H9 (cell line): Measurements from ENCODE around the gene IDH2. TPM values are rescaled to one million over a fixed set of nuclear protein-coding genes. Genes with fewer than 3 reads are reported as not detected.

Experiments
- DNase-seq: peaks from one replicate; pipeline ENCODE4 v3.0.0-alpha.2; 2017
- H2AFZ ChIP-seq: one replicate; pipeline ENCODE4 v1.6.1; 2013; ENCODE audit warnings: mild to moderate bottlenecking, low read length, control low read depth, moderate library complexity
- H2AK5ac ChIP-seq: 2 replicates; pipeline ENCODE4 v1.6.1; 2013; ENCODE audit warnings: low read length, control low read depth, mixed read lengths; ENCODE audit not compliant: insufficient read length
- H2BK120ac ChIP-seq: one replicate; pipeline ENCODE4 v1.6.1; 2013; ENCODE audit warnings: low read depth, mild to moderate bottlenecking, low read length, control low read depth, inconsistent platforms; ENCODE audit not compliant: poor library complexity, severe bottlenecking
- H2BK12ac ChIP-seq: 2 replicates; pipeline ENCODE4 v1.6.1; 2013; ENCODE audit warnings: low read length, control low read depth, mixed read lengths, low read depth; ENCODE audit not compliant: insufficient read length
- H2BK15ac ChIP-seq: 2 replicates; pipeline ENCODE4 v1.6.1; 2013; ENCODE audit warnings: low read depth, low read length, control low read depth
- H2BK20ac ChIP-seq: one replicate; pipeline ENCODE4 v1.6.1; 2013; ENCODE audit warnings: low read depth, mild to moderate bottlenecking, low read length, control low read depth, inconsistent platforms; ENCODE audit not compliant: poor library complexity, severe bottlenecking
- H2BK5ac ChIP-seq: 2 replicates; pipeline ENCODE4 v1.6.1; 2013; ENCODE audit warnings: low read length, control low read depth, mixed read lengths; ENCODE audit not compliant: insufficient read length
- H3K14ac ChIP-seq: 2 replicates; pipeline ENCODE4 v1.6.1; 2013; ENCODE audit warnings: low read length, control low read depth; ENCODE audit not compliant: insufficient read depth
- H3K18ac ChIP-seq: 2 replicates; pipeline ENCODE4 v1.6.1; 2013; ENCODE audit warnings: low read depth, mild to moderate bottlenecking, mixed read lengths, low read length, control low read depth; ENCODE audit not compliant: insufficient read length
- H3K23ac ChIP-seq: 2 replicates; pipeline ENCODE4 v1.6.1; 2013; ENCODE audit warnings: low read length, control low read depth, mixed read lengths, low read depth; ENCODE audit not compliant: insufficient read length
- H3K23me2 ChIP-seq: 2 replicates; pipeline ENCODE4 v1.6.1; 2013; ENCODE audit warnings: low read depth, mild to moderate bottlenecking, mixed read lengths, low read length, control low read depth; ENCODE audit not compliant: insufficient read length, poor library complexity, severe bottlenecking
- H3K27ac ChIP-seq: 2 replicates; pipeline ENCODE4 v1.5.1; 2013; ENCODE audit warnings: low read length, control low read depth, mixed read lengths, low read depth; ENCODE audit not compliant: insufficient read length
- H3K27me3 ChIP-seq: 2 replicates; pipeline ENCODE4 v1.6.1; 2013; ENCODE audit warnings: low read length, control low read depth, inconsistent platforms; ENCODE audit not compliant: insufficient read depth
- H3K4ac ChIP-seq: 2 replicates; pipeline ENCODE4 v1.6.1; 2013; ENCODE audit warnings: low read depth, mild to moderate bottlenecking, control low read depth, inconsistent platforms, low read length, moderate library complexity
- H3K4me1 ChIP-seq: 2 replicates; pipeline ENCODE4 v1.6.1; 2013; ENCODE audit warnings: low read length, control low read depth, inconsistent platforms; ENCODE audit not compliant: insufficient read depth
- H3K4me2 ChIP-seq: 2 replicates; pipeline ENCODE4 v1.6.1; 2013; ENCODE audit warnings: low read length, control low read depth, mixed read lengths; ENCODE audit not compliant: insufficient read length, insufficient read depth
- H3K56ac ChIP-seq: 2 replicates; pipeline ENCODE4 v1.6.1; 2013; ENCODE audit warnings: low read depth, mild to moderate bottlenecking, mixed read lengths, low read length, control low read depth; ENCODE audit not compliant: insufficient read length
- H3K79me1 ChIP-seq: 2 replicates; pipeline ENCODE4 v1.6.1; 2013; ENCODE audit warnings: low read depth, mild to moderate bottlenecking, moderate library complexity, low read length, control low read depth, inconsistent platforms; ENCODE audit not compliant: insufficient read depth, poor library complexity, severe bottlenecking
- H3K79me2 ChIP-seq: 2 replicates; pipeline ENCODE4 v1.6.1; 2013; ENCODE audit warnings: low read length, control low read depth, inconsistent platforms; ENCODE audit not compliant: insufficient read depth
- H3K9ac ChIP-seq: 2 replicates; pipeline ENCODE4 v1.6.1; 2013; ENCODE audit warnings: low read length, control low read depth, mixed read lengths; ENCODE audit not compliant: insufficient read length; ENCODE audit errors: extremely low read depth
- H3K9me3 ChIP-seq: one replicate; pipeline ENCODE4 v1.6.1; 2013; ENCODE audit warnings: low read depth, low read length, inconsistent platforms; ENCODE audit not compliant: control insufficient read depth
- H3T11ph ChIP-seq: one replicate; pipeline ENCODE4 v1.6.1; 2013; ENCODE audit warnings: mild to moderate bottlenecking, low read length, control low read depth, inconsistent platforms
- H4K20me1 ChIP-seq: one replicate; pipeline ENCODE4 v1.6.1; 2013; ENCODE audit not compliant: control insufficient read depth, insufficient read length, insufficient read depth
- H4K5ac ChIP-seq: 2 replicates; pipeline ENCODE4 v1.6.1; 2013; ENCODE audit warnings: low read depth, mild to moderate bottlenecking, mixed read lengths, low read length, control low read depth; ENCODE audit not compliant: insufficient read length
- H4K8ac ChIP-seq: replicated peaks from 2 replicates; pipeline ENCODE4 v1.6.1; 2013; ENCODE audit warnings: low read length, control low read depth, mixed read lengths, low read depth; ENCODE audit not compliant: insufficient read length
- H4K91ac ChIP-seq: 2 replicates; pipeline ENCODE4 v1.6.1; 2013; ENCODE audit warnings: low read depth, mild to moderate bottlenecking, moderate library complexity, mixed read lengths, low read length, control low read depth; ENCODE audit not compliant: insufficient read length
- H3K27ac Mint-ChIP-seq, 3 experiments: 2 replicates in 2 of 3; 3 replicates in 1 of 3; pipeline ENCODE4 v1.8.0; 2020 to 2021; ENCODE audit warnings: mixed read lengths in 3 of 3, mild to moderate bottlenecking in 1 of 3, moderate library complexity in 1 of 3
- H3K27me3 Mint-ChIP-seq: 2 replicates; pipeline ENCODE4 v1.8.0; 2021; ENCODE audit warnings: low read depth, mild to moderate bottlenecking, moderate library complexity, mixed read lengths
- H3K36me3 Mint-ChIP-seq, 3 experiments: 2 replicates in 2 of 3; 3 replicates in 1 of 3; pipeline ENCODE4 v1.8.0; 2020 to 2021; ENCODE audit warnings: low read depth in 3 of 3, mixed read lengths in 3 of 3; ENCODE audit not compliant: insufficient read depth in 1 of 3
- H3K4me1 Mint-ChIP-seq, 2 experiments: 2 replicates each; pipeline ENCODE4 v1.8.0; 2020; ENCODE audit warnings: mixed read lengths in 2 of 2
- H3K4me3 Mint-ChIP-seq, 2 experiments: 2 replicates in 1 of 2; 3 replicates in 1 of 2; pipeline ENCODE4 v1.8.0; 2020 to 2021; ENCODE audit warnings: mild to moderate bottlenecking in 2 of 2, mixed read lengths in 2 of 2, moderate library complexity in 1 of 2
- H3K9me3 Mint-ChIP-seq, 2 experiments: 2 replicates in 1 of 2; 3 replicates in 1 of 2; pipeline ENCODE4 v1.8.0; 2020; ENCODE audit warnings: mild to moderate bottlenecking in 2 of 2, mixed read lengths in 2 of 2, moderate library complexity in 1 of 2
- CTCF ChIP-seq: fragments of 200-600 bp; sonication (generic); conservative IDR thresholded peaks from 3 replicates; pipeline ENCODE4 v1.8.0; 2021; ENCODE audit warnings: antibody characterized with exemption, mild to moderate bottlenecking
- WGBS: extraction: QIAGEN DNeasy Blood & Tissue Kit; methylation state at CpG from one replicate; pipeline ENCODE4 v1.1.7; 2013; ENCODE audit warnings: missing lambda C conversion rate, low lambda C conversion rate, mixed read lengths; ENCODE audit not compliant: insufficient read length; ENCODE audit errors: extremely low coverage; 5-methylcytosine and 5-hydroxymethylcytosine counted together
- total RNA-seq: library from RNA; stranded (reverse); gene quantifications from 2 replicates; pipeline ENCODE4 v1.2.1, GENCODE V29; 2021

Gene IDH2
- total RNA-seq, 1 experiment from 2014 or later, result 57.7 TPM

- TF ChIP-seq CTCF, result no peak
- no peaks in the 10 kb centered on the region for H3K36me3 Mint-ChIP-seq
- H3K27me3 Mint-ChIP-seq, result peaks cover 9% of the 10 kb centered on the region
- Histone ChIP-seq H2BK120ac (no peak overlapping the region), H3K56ac (no peak overlapping the region), H3K4me2 (no peak overlapping the region), H3K14ac (no peak overlapping the region), H2BK20ac (no peak overlapping the region), H4K20me1 (no peaks in the 10 kb centered on the region), H3K27ac (no peak overlapping the region), H2AFZ (no peak overlapping the region), H3K79me2 (no peaks in the 10 kb centered on the region), H3K23ac (no peak overlapping the region), H3K23me2 (no peaks in the 10 kb centered on the region), H2BK5ac (no peak overlapping the region), H2BK12ac (no peak overlapping the region), H4K8ac (no peak overlapping the region), H3K9me3 (no peaks in the 10 kb centered on the region), H3K9ac (no peak overlapping the region), H4K5ac (no peak overlapping the region), H3K4me1 (peaks cover 2% of the 10 kb centered on the region; the same call in 1 of the 2 replicates), H3T11ph (no peak overlapping the region), H3K4ac (no peak overlapping the region), H3K79me1 (no peaks in the 10 kb centered on the region), H2AK5ac (no peak overlapping the region), H2BK15ac (no peak overlapping the region), H3K27me3 (no peaks in the 10 kb centered on the region), H4K91ac (no peak overlapping the region), H3K18ac (no peak overlapping the region)
- no peak overlapping the region for H3K4me3 Mint-ChIP-seq
- WGBS, result no CpG with 5 or more reads among the region's 9 CpGs
- DNase-seq, result no peak
- H3K9me3 Mint-ChIP-seq, result no peaks in the 10 kb centered on the region
- H3K4me1 Mint-ChIP-seq, result peaks cover 4 to 6% of the 10 kb centered on the region in 2 experiments; a peak in 3 of 4 replicates
- no peak overlapping the region for H3K27ac Mint-ChIP-seq
These were observed 43.0 kb upstream of the IDH2 start for GRCh38 chr15:90145259-90145658.
